Activated T-helper 17 cell treated with anti-CD3 and anti-CD28 coated beads, Interleukin-2, amount 50 U/mL, for 72 hours (primary cell): Measurements from ENCODE around the gene CHKA. TPM values are rescaled to one million over a fixed set of nuclear protein-coding genes. Genes with fewer than 3 reads are reported as not detected.

ENCODE experiments used
- ATAC-seq: fragments of 150-1000 bp; cut with Tn5 transposase; replicated peaks from 2 replicates; pipeline ENCODE4 v1.10.0; 2021; ENCODE audit warnings: mild to moderate bottlenecking, moderate library complexity
- H3K27ac Mint-ChIP-seq: one replicate; pipeline ENCODE4 v1.8.0; 2022; ENCODE audit warnings: mixed read lengths
- H3K27me3 Mint-ChIP-seq: one replicate; pipeline ENCODE4 v1.8.0; 2022; ENCODE audit warnings: mixed read lengths
- H3K36me3 Mint-ChIP-seq: one replicate; pipeline ENCODE4 v1.8.0; 2022; ENCODE audit warnings: low read depth, mild to moderate bottlenecking, mixed read lengths
- H3K4me1 Mint-ChIP-seq: one replicate; pipeline ENCODE4 v1.8.0; 2022; ENCODE audit warnings: mixed read lengths
- H3K4me3 Mint-ChIP-seq: one replicate; pipeline ENCODE4 v1.8.0; 2022; ENCODE audit warnings: mild to moderate bottlenecking, mixed read lengths
- H3K9me3 Mint-ChIP-seq: one replicate; pipeline ENCODE4 v1.8.0; 2022; ENCODE audit warnings: mixed read lengths
- total RNA-seq, 2 donors: library from RNA; stranded (reverse); gene quantifications; one replicate each; pipeline ENCODE4 v1.2.3, GENCODE V29; 2022

Gene CHKA
- total RNA-seq, 2 donors from 2014 or later = 7.4 to 10.1 TPM

DNA sequence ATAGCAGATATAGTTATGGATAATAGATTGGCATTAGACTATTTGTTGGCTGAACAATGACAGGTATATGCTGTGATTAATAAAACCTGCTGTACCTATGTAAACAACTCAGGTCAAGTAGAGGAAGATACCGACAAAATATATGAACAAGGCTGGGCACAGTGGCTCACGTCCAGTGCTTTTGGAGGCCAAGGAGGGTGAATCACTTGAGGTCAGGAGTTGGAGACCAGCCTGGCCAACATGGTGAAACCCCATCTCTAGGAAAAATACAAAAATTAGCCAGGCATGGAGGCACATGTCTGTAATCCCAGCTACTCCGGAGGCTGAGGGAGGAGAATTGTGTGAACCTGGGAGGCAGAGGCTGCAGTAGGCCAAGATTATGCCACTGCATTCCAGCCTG lies 14.0 kb upstream of the CHKA start:
- H3K27me3 Mint-ChIP-seq = no peaks in the 10 kb centered on the region
- H3K4me1 Mint-ChIP-seq = no peaks in the 10 kb centered on the region
- no peak overlapping the region for H3K27ac Mint-ChIP-seq
- H3K9me3 Mint-ChIP-seq = no peaks in the 10 kb centered on the region
- no peak overlapping the region for H3K4me3 Mint-ChIP-seq
- ATAC-seq = no peak
- no peaks in the 10 kb centered on the region for H3K36me3 Mint-ChIP-seq

DNA sequence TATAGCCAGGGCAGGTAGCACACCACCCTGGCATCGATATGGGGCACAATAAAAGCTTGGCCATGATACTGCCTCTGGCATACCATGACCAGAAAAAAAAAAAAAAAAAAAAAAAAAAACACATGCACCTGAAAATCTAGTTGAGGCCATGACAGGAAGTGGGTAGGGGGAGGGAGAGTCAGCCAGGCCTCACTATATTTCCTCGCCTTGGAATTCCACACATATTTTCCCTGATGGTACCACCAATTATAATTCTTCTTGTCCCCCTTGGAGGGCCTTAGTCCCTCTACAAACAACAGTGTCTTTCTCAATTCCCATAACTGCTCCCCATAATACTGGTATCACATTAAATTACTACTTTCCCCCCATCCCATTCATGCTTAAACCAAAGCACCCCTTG lies 12.6 kb upstream of the CHKA start:
- no peaks in the 10 kb centered on the region for H3K4me1 Mint-ChIP-seq
- no peaks in the 10 kb centered on the region for H3K9me3 Mint-ChIP-seq
- ATAC-seq = no peak
- H3K27ac Mint-ChIP-seq = no peak overlapping the region
- no peaks in the 10 kb centered on the region for H3K36me3 Mint-ChIP-seq
- no peak overlapping the region for H3K4me3 Mint-ChIP-seq
- H3K27me3 Mint-ChIP-seq = peaks cover 11% of the 10 kb centered on the region

DNA sequence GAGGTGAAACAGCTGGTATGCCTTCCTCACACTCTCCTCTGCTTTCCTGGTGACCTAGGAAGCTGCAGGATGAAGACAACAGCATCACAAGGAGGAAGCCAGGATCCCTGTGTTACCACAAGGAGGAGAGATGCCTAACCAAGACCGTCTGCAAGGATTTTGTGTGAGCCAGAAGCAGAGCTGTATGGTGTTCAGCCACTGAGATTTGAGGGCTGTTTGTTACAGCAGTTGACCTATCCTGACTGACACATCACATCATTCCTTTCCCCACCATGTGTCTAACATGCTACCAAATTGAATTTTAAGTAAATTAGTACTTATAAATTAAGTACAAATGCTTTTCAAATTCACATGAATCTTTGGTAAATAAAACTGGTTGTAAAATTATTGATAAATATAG lies 8.9 kb upstream of the CHKA start:
- Mint-ChIP-seq H3K27me3 (peaks cover 13% of the 10 kb centered on the region), H3K4me1 (no peaks in the 10 kb centered on the region), H3K36me3 (no peaks in the 10 kb centered on the region), H3K9me3 (no peaks in the 10 kb centered on the region), H3K4me3 (no peak overlapping the region), H3K27ac (no peak overlapping the region)
- ATAC-seq = no peak

DNA sequence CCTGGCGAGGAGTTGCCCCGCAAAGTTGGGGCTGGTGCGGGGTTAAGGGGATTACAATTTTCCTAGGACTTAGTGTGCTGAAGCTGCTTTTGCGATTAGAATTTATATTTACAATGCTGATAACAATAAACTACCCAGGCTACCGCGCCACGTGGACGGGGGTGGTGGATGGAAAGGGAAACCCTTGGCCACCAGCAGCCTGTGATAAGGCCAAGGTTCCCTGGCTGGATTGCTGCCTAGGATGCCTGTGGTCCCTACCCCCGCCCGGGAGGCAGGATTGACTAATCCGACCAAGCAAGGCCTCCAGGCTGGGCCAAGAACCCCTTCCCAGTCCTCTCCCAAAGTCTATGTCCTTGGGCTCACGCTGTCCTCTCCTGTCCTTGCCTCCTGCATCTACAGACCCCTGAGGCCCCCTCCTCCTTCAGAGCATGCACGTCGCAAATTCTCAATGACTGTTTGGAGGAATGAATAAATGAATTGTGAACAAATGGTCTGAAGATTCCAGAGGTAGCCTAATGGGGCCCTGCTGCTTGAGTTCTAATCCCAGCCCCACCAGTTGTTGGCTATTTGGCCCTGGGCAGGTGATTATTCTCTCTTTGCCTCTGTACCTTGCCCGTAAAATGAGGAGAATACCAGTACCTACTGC lies 7.6 kb upstream of the CHKA start:
- Mint-ChIP-seq H3K4me3 (no peak overlapping the region), H3K4me1 (no peaks in the 10 kb centered on the region), H3K9me3 (no peaks in the 10 kb centered on the region), H3K27me3 (peaks cover 13% of the 10 kb centered on the region), H3K36me3 (no peaks in the 10 kb centered on the region), H3K27ac (no peak overlapping the region)
- ATAC-seq = no peak

DNA sequence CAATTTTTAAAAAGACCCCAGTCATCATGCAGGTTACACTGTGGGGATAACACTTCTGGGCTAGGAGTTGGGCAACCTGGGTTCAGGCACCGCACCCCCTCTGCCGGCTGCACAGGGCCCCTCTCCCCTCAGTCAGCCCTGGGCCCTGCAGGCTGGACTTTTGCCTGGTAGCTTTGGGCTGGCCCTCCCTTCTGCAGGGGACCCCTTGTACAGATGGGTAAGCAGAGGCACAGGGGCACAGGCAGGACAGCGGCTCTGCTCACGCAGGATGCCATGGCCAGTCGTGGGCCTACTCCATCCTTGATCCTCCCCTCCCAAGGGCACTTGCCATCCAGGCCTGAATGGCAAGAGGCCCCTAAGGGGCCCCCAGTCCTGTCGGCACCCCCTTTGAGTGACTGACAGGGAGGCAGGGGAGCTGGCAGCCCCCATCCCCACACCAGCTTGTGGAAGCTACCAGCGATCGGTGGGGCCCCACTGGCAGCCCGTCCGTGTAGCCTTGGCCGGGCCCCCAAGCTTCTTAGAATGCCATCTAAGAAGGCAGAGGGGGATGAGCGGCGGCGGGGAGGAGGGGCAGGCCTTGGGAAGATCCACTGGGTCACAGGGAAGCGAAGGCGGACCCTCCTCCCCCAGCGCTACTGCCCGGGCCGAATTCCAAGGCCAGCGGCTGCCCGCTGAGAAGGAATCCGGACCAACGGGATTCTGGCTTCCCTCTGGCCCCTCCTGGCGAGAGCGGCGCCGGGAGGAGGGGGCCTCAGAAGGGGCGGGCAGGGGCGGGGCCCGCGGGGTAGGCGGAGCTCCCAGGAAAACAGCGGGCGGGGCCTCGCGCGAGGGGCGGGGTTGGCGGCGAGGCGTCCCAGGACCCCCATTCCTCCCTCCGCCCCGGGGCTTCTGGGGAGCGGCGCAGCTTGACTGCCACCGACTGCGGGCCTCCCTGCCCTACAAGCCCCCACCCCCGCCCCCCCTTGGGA lies 6.8 kb upstream of the CHKA start:
- Mint-ChIP-seq H3K9me3 (no peaks in the 10 kb centered on the region), H3K27me3 (peaks cover 13% of the 10 kb centered on the region), H3K27ac (no peak overlapping the region), H3K4me1 (no peaks in the 10 kb centered on the region), H3K4me3 (no peak overlapping the region), H3K36me3 (no peaks in the 10 kb centered on the region)
- no peak for ATAC-seq

DNA sequence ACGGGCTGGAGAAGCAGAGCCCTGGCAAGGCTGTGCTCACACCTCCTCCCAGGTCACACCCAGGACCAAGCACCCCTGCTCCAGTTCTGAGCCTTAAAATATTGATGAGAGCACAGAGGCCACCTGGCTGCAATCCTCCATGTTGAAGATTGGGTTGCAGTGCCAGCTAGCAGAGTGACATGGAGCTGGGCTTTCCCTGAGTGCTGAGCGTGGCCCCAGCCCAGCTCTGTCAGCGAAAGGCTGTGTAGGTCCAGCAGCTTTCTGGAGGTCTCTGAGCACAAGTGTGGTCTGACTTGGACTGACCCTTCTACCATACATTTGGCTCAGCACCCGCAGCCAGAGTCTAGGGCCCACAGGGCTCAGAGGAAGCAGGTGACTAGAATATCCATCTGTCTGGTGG lies 4.0 kb upstream of the CHKA start:
- Mint-ChIP-seq H3K9me3 (no peaks in the 10 kb centered on the region), H3K27me3 (peaks cover 13% of the 10 kb centered on the region), H3K4me3 (no peak overlapping the region), H3K4me1 (no peaks in the 10 kb centered on the region), H3K36me3 (no peaks in the 10 kb centered on the region), H3K27ac (no peak overlapping the region)
- ATAC-seq = no peak

DNA sequence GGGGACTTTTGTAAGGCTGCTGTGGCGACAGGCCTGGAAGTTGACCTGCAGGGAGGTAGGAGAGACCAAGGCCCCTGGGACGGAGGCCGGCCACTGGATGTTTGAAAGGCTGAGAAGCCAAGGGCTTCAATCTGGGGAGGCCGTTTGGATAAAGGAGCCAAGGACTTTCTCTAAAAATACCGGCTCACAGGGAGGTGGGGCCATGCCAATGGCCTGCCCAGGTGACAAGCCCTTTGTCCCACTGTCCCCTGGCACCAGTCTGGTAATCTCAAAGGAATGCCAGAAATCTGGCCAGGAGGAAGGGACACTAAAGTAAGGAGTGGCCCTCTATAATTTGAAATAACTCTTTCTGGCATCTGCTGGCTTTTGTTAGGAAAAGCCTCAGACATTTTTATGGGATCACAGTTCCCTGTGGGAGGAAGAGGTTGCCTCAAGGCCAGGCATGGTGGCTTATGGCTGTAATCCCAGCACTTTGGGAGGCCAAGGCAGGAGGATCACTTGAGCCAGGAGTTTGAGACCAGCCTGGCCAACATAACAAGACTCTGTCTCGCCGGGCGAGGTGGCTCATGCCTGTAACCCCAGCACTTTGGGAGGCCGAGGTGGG lies 1.9 kb upstream of the CHKA start:
- H3K27ac Mint-ChIP-seq = no peak overlapping the region
- H3K4me1 Mint-ChIP-seq = no peaks in the 10 kb centered on the region
- H3K4me3 Mint-ChIP-seq = no peak overlapping the region
- H3K36me3 Mint-ChIP-seq = no peaks in the 10 kb centered on the region
- ATAC-seq = no peak
- H3K9me3 Mint-ChIP-seq = no peaks in the 10 kb centered on the region
- H3K27me3 Mint-ChIP-seq = no peaks in the 10 kb centered on the region

DNA sequence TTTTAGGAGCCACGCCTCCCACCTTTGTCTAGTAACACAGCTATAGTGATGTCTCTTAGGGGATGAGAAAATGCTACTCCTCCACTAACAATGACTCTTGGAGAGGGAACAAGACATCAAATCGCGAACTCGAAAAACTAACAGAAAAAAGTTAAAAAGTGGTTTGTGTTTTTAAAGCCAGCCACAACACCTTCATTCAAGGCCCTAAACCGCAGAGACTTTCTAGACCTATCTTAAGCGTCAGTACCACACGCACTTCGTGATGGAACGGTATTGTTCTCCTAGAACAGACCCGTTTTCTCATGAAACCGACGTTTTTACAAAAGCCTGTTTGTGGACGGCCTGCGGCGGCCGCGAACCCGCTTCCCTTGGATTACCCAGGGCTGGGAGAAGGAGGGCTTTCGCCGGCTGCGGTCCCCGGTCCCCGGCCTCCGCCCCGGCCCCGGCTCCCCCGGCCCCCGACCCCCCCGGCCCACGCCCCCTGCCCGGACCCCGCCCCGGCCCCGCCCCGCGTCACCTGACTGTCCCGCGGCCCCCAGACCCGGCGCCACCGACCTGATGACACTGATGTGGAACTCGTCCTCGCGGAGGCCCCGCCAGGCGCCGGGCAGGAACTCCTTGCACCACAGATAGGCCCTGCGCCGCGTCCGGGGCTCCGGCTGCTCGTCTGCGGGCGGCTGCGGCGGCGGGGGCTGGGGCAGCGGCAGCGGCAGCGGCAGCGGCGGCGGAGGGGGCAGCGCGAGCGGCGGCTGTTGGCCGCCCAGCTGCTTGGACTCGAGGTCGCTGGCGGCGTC lies 718 bp downstream of the CHKA start:
- no peak overlapping the region for H3K27ac Mint-ChIP-seq
- H3K9me3 Mint-ChIP-seq = no peaks in the 10 kb centered on the region
- no peaks in the 10 kb centered on the region for H3K27me3 Mint-ChIP-seq
- peak overlapping the region; percentile 77 for H3K4me3 Mint-ChIP-seq
- H3K36me3 Mint-ChIP-seq = no peaks in the 10 kb centered on the region
- ATAC-seq = peak; percentile 23
- no peaks in the 10 kb centered on the region for H3K4me1 Mint-ChIP-seq

DNA sequence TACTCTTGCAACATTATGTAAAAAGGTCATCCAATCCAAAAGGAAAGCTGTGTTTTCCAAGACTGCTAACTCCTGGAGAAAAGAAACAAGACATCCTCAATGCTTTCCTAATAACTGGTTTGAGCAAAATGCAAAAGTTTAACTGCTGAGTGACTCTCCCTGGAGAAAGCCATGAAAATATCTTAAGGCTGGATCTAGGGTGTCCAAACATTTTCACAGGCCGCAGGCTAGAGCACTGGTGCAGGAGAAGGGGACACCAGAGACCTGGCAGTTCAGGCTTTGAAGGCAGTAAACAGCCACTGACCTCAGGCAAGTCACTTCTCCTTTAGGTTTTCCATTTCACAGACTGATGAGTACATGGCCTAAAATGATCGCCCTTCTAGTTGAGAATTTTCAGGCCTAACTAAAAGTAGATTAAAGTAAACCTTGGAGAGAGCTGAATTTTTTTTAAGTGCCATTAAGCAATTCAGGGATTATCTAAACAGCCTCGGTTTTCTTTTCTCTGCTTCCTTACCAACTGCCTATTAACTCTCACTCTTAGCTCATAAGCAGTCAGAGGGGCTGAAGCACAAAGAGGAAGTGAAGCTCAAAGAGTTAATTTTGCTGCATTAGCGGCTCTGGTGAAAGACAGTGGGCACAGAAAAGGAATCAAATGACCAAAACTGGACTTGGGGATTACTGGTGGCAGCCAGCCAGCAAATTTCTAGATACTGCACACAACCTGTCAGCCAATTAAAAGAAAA lies 2.3 kb downstream of the CHKA start:
- H3K4me3 Mint-ChIP-seq = no peak overlapping the region

DNA sequence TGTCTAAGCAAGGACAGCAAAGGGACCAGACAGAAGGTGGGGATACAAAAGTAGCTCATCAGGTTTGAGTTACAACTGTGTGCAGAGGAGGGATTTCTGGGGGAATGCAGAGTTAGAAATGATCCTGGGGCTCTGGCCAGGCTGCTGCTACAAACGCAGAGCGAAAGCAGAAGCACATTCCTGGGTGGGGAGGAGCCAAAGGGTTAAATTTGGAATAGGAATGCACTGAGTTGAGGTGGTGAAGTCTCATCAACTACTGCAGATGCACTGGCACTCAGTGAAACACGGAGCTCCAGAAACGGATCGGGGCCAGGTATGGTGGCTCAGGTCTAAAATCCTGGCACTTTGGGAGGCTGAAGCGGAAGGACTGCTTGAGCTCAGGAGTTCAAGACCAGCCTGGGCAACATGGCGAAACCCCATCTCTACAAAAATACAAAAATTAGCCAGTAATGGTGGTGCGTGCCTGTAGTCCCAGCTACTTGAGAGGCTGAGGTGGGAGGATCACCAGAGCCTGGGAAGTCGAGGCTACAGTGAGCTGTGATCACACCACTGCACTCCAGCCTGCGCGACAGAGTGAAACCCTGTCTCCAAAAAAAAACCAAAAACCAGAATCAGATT lies 3.2 kb downstream of the CHKA start:
- Mint-ChIP-seq H3K36me3 (no peaks in the 10 kb centered on the region), H3K9me3 (no peaks in the 10 kb centered on the region), H3K4me1 (no peaks in the 10 kb centered on the region), H3K4me3 (no peak overlapping the region), H3K27me3 (no peaks in the 10 kb centered on the region), H3K27ac (no peak overlapping the region)
- no peak for ATAC-seq

More for the DNA sequence above, 2.3 kb downstream of the CHKA start:
- ATAC-seq = no peak
- H3K36me3 Mint-ChIP-seq = no peaks in the 10 kb centered on the region
- no peaks in the 10 kb centered on the region for H3K27me3 Mint-ChIP-seq
- no peaks in the 10 kb centered on the region for H3K9me3 Mint-ChIP-seq
- H3K4me1 Mint-ChIP-seq = no peaks in the 10 kb centered on the region
- H3K27ac Mint-ChIP-seq = no peak overlapping the region

DNA sequence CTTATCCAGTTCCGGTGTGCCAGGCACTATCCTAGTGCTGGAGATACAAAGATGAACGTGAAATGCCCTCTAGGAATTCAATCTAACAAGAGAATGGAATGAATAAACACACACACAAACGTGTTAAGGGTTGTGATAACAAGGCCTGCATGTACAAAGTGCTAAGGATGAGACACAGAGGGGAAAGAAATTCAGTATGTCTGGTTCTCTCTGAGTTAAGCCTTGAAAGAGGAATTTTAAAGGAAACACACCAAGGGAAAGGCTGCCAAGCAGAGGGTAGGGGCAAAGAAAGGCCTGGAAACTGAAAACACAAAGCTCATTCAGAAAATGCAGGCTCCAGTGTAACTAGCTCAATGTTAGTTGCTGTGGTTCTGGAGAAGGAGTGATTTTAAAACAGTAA lies 4.2 kb downstream of the CHKA start:
- H3K27me3 Mint-ChIP-seq = no peaks in the 10 kb centered on the region
- no peak overlapping the region for H3K27ac Mint-ChIP-seq
- H3K4me1 Mint-ChIP-seq = no peaks in the 10 kb centered on the region
- no peak for ATAC-seq
- no peak overlapping the region for H3K4me3 Mint-ChIP-seq
- no peaks in the 10 kb centered on the region for H3K36me3 Mint-ChIP-seq
- H3K9me3 Mint-ChIP-seq = no peaks in the 10 kb centered on the region

DNA sequence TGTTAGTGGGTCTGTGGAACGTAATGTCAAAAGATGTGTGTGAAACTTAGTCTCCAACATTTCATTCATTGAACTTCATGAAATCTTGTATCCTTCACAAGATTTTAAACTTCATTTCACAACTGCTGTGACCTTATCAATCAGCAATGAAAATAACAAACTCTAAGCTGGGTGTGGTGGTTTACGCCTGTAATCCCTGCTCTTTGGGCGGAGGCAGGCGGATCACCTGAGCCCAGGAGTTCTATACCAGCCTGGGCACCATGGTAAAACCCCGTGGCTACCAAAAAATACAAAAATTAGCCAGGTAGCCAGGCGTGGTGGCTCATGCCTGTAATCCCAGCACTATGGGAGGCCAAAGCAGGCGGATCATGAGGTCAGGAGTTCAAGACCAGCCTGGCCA lies 5.1 kb downstream of the CHKA start:
- ATAC-seq = no peak
- H3K4me1 Mint-ChIP-seq = no peaks in the 10 kb centered on the region
- H3K4me3 Mint-ChIP-seq = no peak overlapping the region
- H3K9me3 Mint-ChIP-seq = no peaks in the 10 kb centered on the region
- H3K36me3 Mint-ChIP-seq = no peaks in the 10 kb centered on the region
- no peak overlapping the region for H3K27ac Mint-ChIP-seq
- no peaks in the 10 kb centered on the region for H3K27me3 Mint-ChIP-seq

DNA sequence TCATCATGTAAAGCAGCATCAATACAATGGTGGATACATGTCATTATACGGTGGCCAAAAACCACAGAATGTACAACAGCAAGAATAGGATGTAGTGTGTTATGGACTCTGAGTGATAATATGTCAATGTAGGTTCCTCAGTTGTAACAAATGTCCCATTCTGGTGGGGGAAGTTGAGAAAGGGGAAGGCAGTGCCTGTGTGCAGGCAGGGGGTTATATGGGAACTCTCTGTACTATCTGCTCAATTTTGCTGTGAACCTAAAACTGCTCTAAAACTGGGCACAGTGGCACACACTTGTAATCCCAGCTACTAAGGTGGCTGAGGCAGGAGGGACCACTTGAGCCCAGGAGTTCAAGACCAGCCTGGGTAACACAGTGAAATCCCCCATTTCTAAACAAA lies 5.9 kb downstream of the CHKA start:
- no peak for ATAC-seq
- Mint-ChIP-seq H3K4me1 (no peaks in the 10 kb centered on the region), H3K9me3 (no peaks in the 10 kb centered on the region), H3K27ac (no peak overlapping the region), H3K27me3 (no peaks in the 10 kb centered on the region), H3K4me3 (no peak overlapping the region), H3K36me3 (no peaks in the 10 kb centered on the region)
